ENCODE data around the gene KISS1R. TPM values are rescaled to one million over a fixed set of nuclear protein-coding genes. Genes with fewer than 3 reads are reported as not detected.

KISS1R gene
- total RNA-seq, 1 donor from 2014 or later, result not detected

GRCh38 chr19:961866-962620 lies 44.9 kb downstream of the KISS1R start:
- Histone ChIP-seq H3K4me3 (no peak overlapping the region), H3K27me3 (ENCODE audit: low read depth) (no peaks in the 10 kb centered on the region), H3K9me3 (no peaks in the 10 kb centered on the region), H3K4me1 (peaks cover 9% of the 10 kb centered on the region), H3K27ac (no peak overlapping the region), H3K36me3 (peaks cover 38% of the 10 kb centered on the region)
- DNase-seq (no peak), ATAC-seq (no peak)
- no peak for TF ChIP-seq CTCF (IDR thresholded peaks at IDR 0.05)
- intact Hi-C loops (cut with DNase I), result no loop called here

- Histone ChIP-seq H3K27me3 (ENCODE audit: low read depth) (no peaks in the 10 kb centered on the region), H3K4me3 (no peak overlapping the region), H3K36me3 (peaks cover 43% of the 10 kb centered on the region), H3K27ac (no peak overlapping the region), H3K4me1 (peaks cover 9% of the 10 kb centered on the region), H3K9me3 (no peaks in the 10 kb centered on the region)
- intact Hi-C loops (cut with DNase I), result no loop called here
- no peak for TF ChIP-seq CTCF (IDR thresholded peaks at IDR 0.05)
- ATAC-seq (no peak), DNase-seq (no peak)
Measured at GRCh38 chr19:962683-963400, 45.7 kb downstream of the KISS1R start.

- no peaks in the 10 kb centered on the region for H3K9me3 ChIP-seq
- no peaks in the 10 kb centered on the region for H3K27me3 ChIP-seq (ENCODE audit: low read depth)
- TF ChIP-seq CTCF (IDR thresholded peaks at IDR 0.05), result no peak
- peaks cover 9% of the 10 kb centered on the region for H3K4me1 ChIP-seq
- H3K4me3 ChIP-seq, result no peak overlapping the region
- no peak overlapping the region for H3K27ac ChIP-seq
- intact Hi-C loops (cut with DNase I), result no loop called here
- H3K36me3 ChIP-seq, result peaks cover 47% of the 10 kb centered on the region
- ATAC-seq (no peak), DNase-seq (no peak)
Measured at GRCh38 chr19:963486-963951, 46.4 kb downstream of the KISS1R start.

GRCh38 chr19:964116-964520 lies 47.0 kb downstream of the KISS1R start:
- intact Hi-C loops (cut with DNase I), result no loop called here
- H3K4me1 ChIP-seq, result peaks cover 9% of the 10 kb centered on the region
- DNase-seq, result no peak
- no peak for TF ChIP-seq CTCF (IDR thresholded peaks at IDR 0.05)
- H3K9me3 ChIP-seq, result no peaks in the 10 kb centered on the region
- H3K27me3 ChIP-seq (ENCODE audit: low read depth), result no peaks in the 10 kb centered on the region
- no peak overlapping the region for H3K4me3 ChIP-seq
- ATAC-seq, result no peak
- peaks cover 53% of the 10 kb centered on the region for H3K36me3 ChIP-seq
- H3K27ac ChIP-seq, result no peak overlapping the region

- DNase-seq, result no peak
- Histone ChIP-seq H3K4me3 (no peak overlapping the region), H3K27me3 (ENCODE audit: low read depth) (no peaks in the 10 kb centered on the region), H3K27ac (no peak overlapping the region), H3K36me3 (peaks cover 62% of the 10 kb centered on the region), H3K9me3 (no peaks in the 10 kb centered on the region), H3K4me1 (peaks cover 9% of the 10 kb centered on the region)
- no peak for TF ChIP-seq CTCF (IDR thresholded peaks at IDR 0.05)
- intact Hi-C loops (cut with DNase I), result no loop called here
- no peak for ATAC-seq
Measured at GRCh38 chr19:964761-965694, 47.9 kb downstream of the KISS1R start.

Data from lower lobe of right lung (tissue), 2 donors.